Neutrophil (primary cell): ENCODE measurements around the gene CEP112.

ENCODE experiments used
- H3K27ac ChIP-seq: fragments of 200-600 bp; sonication (generic); 2 replicates; pipeline ENCODE4 v1.5.1; 2016; ENCODE audit warnings: mild to moderate bottlenecking, moderate library complexity
- H3K27me3 ChIP-seq: fragments of 200-600 bp; sonication (generic); 2 replicates; pipeline ENCODE4 v1.6.0; 2016; ENCODE audit warnings: mild to moderate bottlenecking
- H3K36me3 ChIP-seq: fragments of 200-600 bp; sonication (generic); 2 replicates; pipeline ENCODE4 v1.5.1; 2017
- H3K4me1 ChIP-seq, 2 experiments: fragments of 200-600 bp in 1 of 2; sonication (generic) in 1 of 2; 1 replicate in 1 of 2; 2 replicates in 1 of 2; pipeline versions ENCODE4 v1.5.1 to v1.6.1; 2013 to 2016; ENCODE audit warnings: low read depth in 1 of 2, low read length in 1 of 2, mild to moderate bottlenecking in 1 of 2, moderate library complexity in 1 of 2; ENCODE audit not compliant: control insufficient read depth in 1 of 2, insufficient read depth in 1 of 2
- H3K4me3 ChIP-seq, 2 experiments: fragments of 200-600 bp in 1 of 2; sonication (generic) in 1 of 2; 1 replicate in 1 of 2; 2 replicates in 1 of 2; pipeline ENCODE4 v1.5.1; 2013 to 2016; ENCODE audit warnings: low read depth in 1 of 2, low read length in 1 of 2, mild to moderate bottlenecking in 1 of 2, moderate library complexity in 1 of 2
- H3K9me3 ChIP-seq: fragments of 200-600 bp; sonication (generic); 2 replicates; pipeline ENCODE4 v1.5.1; 2016
- CTCF ChIP-seq: fragments of 200-600 bp; sonication (generic); IDR thresholded peaks from 2 replicates; pipeline ENCODE4 v1.5.1; 2016; ENCODE audit warnings: antibody characterized with exemption

The CEP112 gene

GRCh38 chr17:65896889-65897288 lies 295.0 kb downstream of the CEP112 start:
- no peak overlapping the region for H3K27ac ChIP-seq
- no peaks in the 10 kb centered on the region for H3K27me3 ChIP-seq
- no peaks in the 10 kb centered on the region for H3K9me3 ChIP-seq
- no peaks in the 10 kb centered on the region for H3K36me3 ChIP-seq
- H3K4me1 ChIP-seq: no peaks in the 10 kb centered on the region
- no peak overlapping the region for H3K4me3 ChIP-seq
- TF ChIP-seq CTCF: no peak

GRCh38 chr17:65895969-65896368 lies 296.0 kb downstream of the CEP112 start:
- H3K27ac ChIP-seq: no peak overlapping the region
- no peaks in the 10 kb centered on the region for H3K9me3 ChIP-seq
- no peaks in the 10 kb centered on the region for H3K36me3 ChIP-seq
- no peak for TF ChIP-seq CTCF
- H3K4me3 ChIP-seq: no peak overlapping the region
- H3K4me1 ChIP-seq: no peaks in the 10 kb centered on the region
- no peaks in the 10 kb centered on the region for H3K27me3 ChIP-seq

- H3K4me3 ChIP-seq: no peak overlapping the region
- no peaks in the 10 kb centered on the region for H3K36me3 ChIP-seq
- H3K27ac ChIP-seq: no peak overlapping the region
- H3K4me1 ChIP-seq: no peaks in the 10 kb centered on the region
- no peaks in the 10 kb centered on the region for H3K27me3 ChIP-seq
- no peak for TF ChIP-seq CTCF
- H3K9me3 ChIP-seq: no peaks in the 10 kb centered on the region
Measured at GRCh38 chr17:65893692-65894279, 298.1 kb downstream of the CEP112 start.

GRCh38 chr17:65892912-65893377 lies 299.0 kb downstream of the CEP112 start:
- Histone ChIP-seq H3K4me1 (no peaks in the 10 kb centered on the region), H3K9me3 (no peaks in the 10 kb centered on the region), H3K27me3 (no peaks in the 10 kb centered on the region), H3K36me3 (no peaks in the 10 kb centered on the region), H3K27ac (no peak overlapping the region), H3K4me3 (no peak overlapping the region)
- no peak for TF ChIP-seq CTCF

DNA sequence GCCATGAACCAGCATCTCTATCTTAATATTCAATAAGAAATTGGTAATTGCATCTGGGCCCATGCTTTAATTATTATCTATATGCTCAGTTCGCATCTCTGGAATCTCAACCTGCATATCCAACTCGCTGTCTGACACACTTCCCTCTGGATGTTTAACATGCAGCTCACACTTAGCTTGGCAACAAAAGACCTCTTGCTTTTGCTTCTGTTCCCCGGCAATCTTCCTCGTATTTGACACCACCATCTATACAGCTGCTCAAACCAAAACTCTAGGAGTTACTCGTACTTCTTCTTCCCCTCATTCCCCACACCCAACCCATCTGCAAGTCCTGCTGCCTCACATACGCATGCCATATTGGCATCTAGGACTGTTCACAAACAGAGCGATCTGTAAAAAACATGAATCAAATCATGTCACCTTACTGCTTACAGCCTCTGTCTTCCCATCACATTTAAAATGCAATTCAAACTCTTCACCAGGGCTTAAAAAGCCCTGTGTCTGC lies 300.6 kb downstream of the CEP112 start:
- Histone ChIP-seq H3K4me3 (no peak overlapping the region), H3K9me3 (no peaks in the 10 kb centered on the region), H3K27me3 (no peaks in the 10 kb centered on the region), H3K36me3 (no peaks in the 10 kb centered on the region), H3K4me1 (no peaks in the 10 kb centered on the region), H3K27ac (no peak overlapping the region)
- TF ChIP-seq CTCF: no peak
